ENCODE data around the gene DBN1. TPM values are rescaled to one million over a fixed set of nuclear protein-coding genes. Genes with fewer than 3 reads are reported as not detected.
A peak's percentile ranks its signal among the peaks of the same experiment; 100 is the strongest.

Gene DBN1
- total and polyA plus RNA-seq, 12 donors = 5.1 to 47.1 (median 12.6) TPM

DNA sequence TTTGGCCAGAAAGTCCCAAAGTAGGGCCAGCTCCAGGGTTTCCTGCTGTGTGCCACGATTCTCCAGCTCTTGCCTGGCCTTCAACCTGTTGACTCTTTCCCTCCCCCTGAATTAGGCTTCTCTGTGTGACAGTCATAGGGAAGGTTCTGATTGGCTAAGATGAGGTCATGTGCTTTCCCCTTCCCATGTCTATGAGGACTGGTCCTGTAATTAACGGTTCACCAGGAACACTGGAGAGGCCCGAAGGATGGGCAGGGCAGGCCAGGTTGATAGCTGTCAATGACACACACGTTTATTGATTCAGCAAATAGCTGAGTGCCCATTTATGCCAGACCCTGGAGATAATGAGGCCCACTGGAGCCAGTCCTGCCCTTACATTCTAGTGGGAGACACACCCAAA, 35.8 kb downstream of the DBN1 start:
- Histone ChIP-seq H3K36me3 (replicated peaks in 1 of 2) (peaks cover 0 to 50% of the 10 kb centered on the region in 2 donors), H3K27me3 (no peaks in the 10 kb centered on the region), H3K4me1 (replicated peaks in 1 of 2) (peaks cover 0 to 4% of the 10 kb centered on the region in 2 donors), H3K4me3 (no peak overlapping the region), H3K27ac (no peak overlapping the region), H3K9me3 (replicated peaks in 1 of 3) (no peaks in the 10 kb centered on the region)
- intact Hi-C loops (cut with DNase I) = no loop called here
- TF ChIP-seq POLR2A (IDR thresholded peaks at IDR 0.05) = no peak
- TF ChIP-seq, protein P1, sequence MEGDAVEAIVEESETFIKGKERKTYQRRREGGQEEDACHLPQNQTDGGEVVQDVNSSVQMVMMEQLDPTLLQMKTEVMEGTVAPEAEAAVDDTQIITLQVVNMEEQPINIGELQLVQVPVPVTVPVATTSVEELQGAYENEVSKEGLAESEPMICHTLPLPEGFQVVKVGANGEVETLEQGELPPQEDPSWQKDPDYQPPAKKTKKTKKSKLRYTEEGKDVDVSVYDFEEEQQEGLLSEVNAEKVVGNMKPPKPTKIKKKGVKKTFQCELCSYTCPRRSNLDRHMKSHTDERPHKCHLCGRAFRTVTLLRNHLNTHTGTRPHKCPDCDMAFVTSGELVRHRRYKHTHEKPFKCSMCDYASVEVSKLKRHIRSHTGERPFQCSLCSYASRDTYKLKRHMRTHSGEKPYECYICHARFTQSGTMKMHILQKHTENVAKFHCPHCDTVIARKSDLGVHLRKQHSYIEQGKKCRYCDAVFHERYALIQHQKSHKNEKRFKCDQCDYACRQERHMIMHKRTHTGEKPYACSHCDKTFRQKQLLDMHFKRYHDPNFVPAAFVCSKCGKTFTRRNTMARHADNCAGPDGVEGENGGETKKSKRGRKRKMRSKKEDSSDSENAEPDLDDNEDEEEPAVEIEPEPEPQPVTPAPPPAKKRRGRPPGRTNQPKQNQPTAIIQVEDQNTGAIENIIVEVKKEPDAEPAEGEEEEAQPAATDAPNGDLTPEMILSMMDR (IDR thresholded peaks at IDR 0.05) = no peak
- no peak for DNase-seq
- WGBS, 4 donors = 67 to 89% (median 79%) methylated on average over 4 of the region's 4 CpGs

DNA sequence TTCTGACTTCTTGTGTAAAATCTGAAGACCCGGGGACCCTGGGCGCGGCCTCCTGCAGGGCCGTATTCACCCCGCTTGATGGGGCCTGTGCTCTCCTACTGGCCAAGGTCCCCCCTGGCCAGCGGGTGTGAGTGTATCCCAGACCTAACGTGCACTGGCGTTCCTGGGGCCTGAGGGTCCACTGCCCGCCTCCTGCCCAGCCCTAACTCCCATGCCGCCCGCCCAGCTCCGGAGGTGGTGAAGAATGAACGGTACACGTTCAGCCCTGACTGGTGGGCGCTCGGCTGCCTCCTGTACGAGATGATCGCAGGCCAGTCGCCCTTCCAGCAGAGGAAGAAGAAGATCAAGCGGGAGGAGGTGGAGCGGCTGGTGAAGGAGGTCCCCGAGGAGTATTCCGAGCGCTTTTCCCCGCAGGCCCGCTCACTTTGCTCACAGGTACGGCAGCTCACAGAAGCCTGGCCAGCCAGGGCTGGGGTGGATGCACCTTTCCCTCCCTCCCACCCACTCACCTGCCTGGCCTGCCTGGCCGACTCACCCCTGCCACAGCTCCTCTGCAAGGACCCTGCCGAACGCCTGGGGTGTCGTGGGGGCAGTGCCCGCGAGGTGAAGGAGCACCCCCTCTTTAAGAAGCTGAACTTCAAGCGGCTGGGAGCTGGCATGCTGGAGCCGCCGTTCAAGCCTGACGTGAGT, 37.4 kb downstream of the DBN1 start:
- H3K4me1 ChIP-seq (replicated peaks in 1 of 2) = peaks cover 0 to 4% of the 10 kb centered on the region in 2 donors
- TF ChIP-seq POLR2A (IDR thresholded peaks at IDR 0.05) = no peak
- TF ChIP-seq, protein P1 (IDR thresholded peaks at IDR 0.05) = no peak
- no peaks in the 10 kb centered on the region for H3K9me3 ChIP-seq (replicated peaks in 1 of 3)
- DNase-seq = peak in 1 of 7 donors; percentile 19
- H3K27ac ChIP-seq = peak overlapping the region in 1 of 5 donors; percentile 58
- WGBS, 4 donors = 92 to 94% (median 94%) methylated on average over 20 to 37 of the region's 37 CpGs
- peaks cover 0 to 47% of the 10 kb centered on the region in 2 donors for H3K36me3 ChIP-seq (replicated peaks in 1 of 2)
- intact Hi-C loops (cut with DNase I) = no loop called here
- no peak overlapping the region for H3K4me3 ChIP-seq
- no peaks in the 10 kb centered on the region for H3K27me3 ChIP-seq

DNA sequence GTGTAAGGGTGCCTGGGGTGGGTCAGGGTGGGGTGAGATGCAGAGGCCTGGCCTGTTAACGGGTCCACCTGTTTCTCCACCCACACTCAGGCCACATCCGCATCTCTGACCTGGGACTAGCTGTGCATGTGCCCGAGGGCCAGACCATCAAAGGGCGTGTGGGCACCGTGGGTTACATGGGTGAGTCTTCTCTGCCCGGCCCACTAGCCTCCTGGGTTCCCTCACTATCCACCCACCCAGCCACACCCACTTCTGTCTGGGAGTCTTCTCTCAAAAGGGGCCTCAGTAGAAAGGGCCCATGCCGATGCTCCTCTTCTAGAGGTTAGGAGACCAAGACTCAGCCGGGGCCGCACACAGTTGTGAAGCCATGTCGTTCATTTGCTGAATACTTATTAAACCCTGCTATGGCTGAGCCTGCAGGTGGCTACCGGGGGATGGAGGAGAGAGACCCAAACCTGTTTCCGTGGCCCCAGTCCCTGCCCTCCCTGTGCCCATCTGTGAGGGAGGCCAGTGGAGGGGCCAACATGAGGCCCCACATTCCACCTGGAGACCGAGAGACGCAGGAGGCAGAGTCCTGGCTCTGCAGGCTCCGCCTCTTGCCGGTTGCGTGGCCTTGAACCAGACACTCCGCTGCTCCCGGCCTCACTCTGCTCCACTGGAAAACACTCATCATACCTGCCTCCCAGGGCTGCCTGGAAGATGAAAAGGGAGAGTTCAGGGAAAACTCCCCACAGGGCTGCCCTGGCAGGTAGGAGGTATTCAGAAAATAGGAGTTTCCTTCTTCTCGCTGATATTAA, 38.3 kb downstream of the DBN1 start:
- intact Hi-C loops (cut with DNase I) = no loop called here
- TF ChIP-seq POLR2A (IDR thresholded peaks at IDR 0.05) = no peak
- TF ChIP-seq, protein P1 (IDR thresholded peaks at IDR 0.05) = no peak
- peak; percentile 59 to 85 (median 77) for DNase-seq
- Histone ChIP-seq H3K4me3 (no peak overlapping the region), H3K4me1 (replicated peaks in 1 of 2) (peaks cover 0 to 9% of the 10 kb centered on the region in 2 donors), H3K27me3 (no peaks in the 10 kb centered on the region), H3K27ac (peak overlapping the region in 1 of 5 donors; percentile 58), H3K36me3 (replicated peaks in 1 of 2) (peaks cover 0 to 45% of the 10 kb centered on the region in 2 donors), H3K9me3 (replicated peaks in 1 of 3) (no peaks in the 10 kb centered on the region)
- 70 to 84% (median 79%) methylated on average over 15 to 20 of the region's 20 CpGs for WGBS, 4 donors

DNA sequence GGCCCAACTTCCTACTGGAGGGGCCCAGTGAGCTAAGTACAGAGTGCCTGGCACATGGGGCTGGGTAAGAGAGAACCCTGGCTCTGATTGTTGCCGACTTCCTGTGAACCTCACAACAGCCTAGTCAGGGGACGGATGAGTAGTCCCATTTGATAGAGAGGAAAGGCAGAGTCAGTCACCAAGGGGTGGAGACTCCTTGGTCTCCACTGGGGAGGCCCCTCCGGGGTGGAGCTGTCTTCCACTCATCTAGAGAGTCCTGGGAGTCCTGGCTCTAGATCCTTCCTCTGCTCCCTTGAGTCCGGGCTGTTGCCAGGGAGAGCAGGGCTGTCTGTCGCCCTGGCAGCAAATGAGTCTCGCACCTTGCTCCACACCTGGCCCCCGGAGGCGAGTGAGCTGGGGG, 39.0 kb downstream of the DBN1 start:
- TF ChIP-seq POLR2A (IDR thresholded peaks at IDR 0.05) = no peak
- TF ChIP-seq, protein P1 (IDR thresholded peaks at IDR 0.05) = no peak
- H3K4me1 ChIP-seq (replicated peaks in 1 of 2) = peaks cover 0 to 9% of the 10 kb centered on the region in 2 donors
- H3K36me3 ChIP-seq (replicated peaks in 1 of 2) = peaks cover 0 to 45% of the 10 kb centered on the region in 2 donors
- H3K27ac ChIP-seq = no peak overlapping the region
- 86 to 90% (median 89%) methylated on average over 4 to 8 of the region's 8 CpGs for WGBS, 4 donors
- peak in 1 of 7 donors; percentile 12 for DNase-seq
- H3K9me3 ChIP-seq (replicated peaks in 1 of 3) = no peaks in the 10 kb centered on the region
- H3K27me3 ChIP-seq = no peaks in the 10 kb centered on the region
- H3K4me3 ChIP-seq = no peak overlapping the region
- intact Hi-C loops (cut with DNase I) = no loop called here

Data from adrenal gland (tissue), 12 donors.